ENCODE results near the gene PSPH. TPM values are rescaled to one million over a fixed set of nuclear protein-coding genes. Genes with fewer than 3 reads are reported as not detected.
"Not testable (repeated sequence)": the region's sequence is repeated elsewhere in the genome, so short reads cannot be mapped to it uniquely, and the experiment has no call there.

Gene PSPH
- total and polyA plus RNA-seq, 4 donors: 28.7 to 42.4 (median 36.5) TPM

GRCh38 chr7:56046721-56047445 lies 4.4 kb downstream of the PSPH start:
- peak overlapping the region; percentile 16 for H3K27ac ChIP-seq (ENCODE audit: low read depth, low read length)
- no peaks in the 10 kb centered on the region for H3K9me3 ChIP-seq (ENCODE audit: control insufficient read depth, insufficient read depth, low read length)
- WGBS (ENCODE audit: insufficient coverage): 43% methylated on average over 1 of the region's 5 CpGs
- H3K27me3 ChIP-seq (ENCODE audit: control insufficient read depth, insufficient read depth, low read length): no peaks in the 10 kb centered on the region
- H3K4me1 ChIP-seq (ENCODE audit: control insufficient read depth, insufficient read depth, low read length): peaks cover 8% of the 10 kb centered on the region
- DNase-seq (ENCODE audit: low read depth in 4 of 6, low spot score in 6 of 6): peak in 1 of 6 donors; percentile 22
- peaks cover 9% of the 10 kb centered on the region for H3K36me3 ChIP-seq (ENCODE audit: control insufficient read depth, insufficient read depth, low read length)
- H3K4me3 ChIP-seq (ENCODE audit: low read depth, low read length): no peak overlapping the region

- H3K4me3 ChIP-seq (ENCODE audit: low read depth, low read length); DNase-seq (ENCODE audit: low read depth in 4 of 6, low spot score in 6 of 6); H3K27me3 ChIP-seq (ENCODE audit: control insufficient read depth, insufficient read depth, low read length); H3K27ac ChIP-seq (ENCODE audit: low read depth, low read length); H3K9me3 ChIP-seq (ENCODE audit: control insufficient read depth, insufficient read depth, low read length); H3K4me1 ChIP-seq (ENCODE audit: control insufficient read depth, insufficient read depth, low read length): not testable (repeated sequence)
- peaks cover 14% of the 10 kb centered on the region for H3K36me3 ChIP-seq (ENCODE audit: control insufficient read depth, insufficient read depth, low read length)
- WGBS (ENCODE audit: insufficient coverage): no CpG with 5 or more reads among the region's 2 CpGs
Measured at GRCh38 chr7:56045758-56046157, 5.5 kb downstream of the PSPH start.

GRCh38 chr7:56040730-56041129 lies 10.5 kb downstream of the PSPH start:
- H3K4me3 ChIP-seq (ENCODE audit: low read depth, low read length): no peak overlapping the region
- WGBS (ENCODE audit: insufficient coverage): 88% methylated on average over 3 of the region's 3 CpGs

GRCh38 chr7:56033671-56034432 lies 17.4 kb downstream of the PSPH start:
- peak overlapping the region; percentile 57 for H3K27ac ChIP-seq (ENCODE audit: low read depth, low read length)
- peak in 4 of 6 donors; percentile 33 to 89 (median 72) for DNase-seq (ENCODE audit: low read depth in 4 of 6, low spot score in 6 of 6)
- WGBS (ENCODE audit: insufficient coverage): 2% methylated on average over 27 of the region's 27 CpGs

More at GRCh38 chr7:56040730-56041129, 10.5 kb downstream of the PSPH start:
- Histone ChIP-seq H3K4me1 (ENCODE audit: control insufficient read depth, insufficient read depth, low read length) (no peaks in the 10 kb centered on the region), H3K27me3 (ENCODE audit: control insufficient read depth, insufficient read depth, low read length) (no peaks in the 10 kb centered on the region), H3K36me3 (ENCODE audit: control insufficient read depth, insufficient read depth, low read length) (peaks cover 14% of the 10 kb centered on the region), H3K27ac (ENCODE audit: low read depth, low read length) (no peak overlapping the region), H3K9me3 (ENCODE audit: control insufficient read depth, insufficient read depth, low read length) (no peaks in the 10 kb centered on the region)
- DNase-seq (ENCODE audit: low read depth in 4 of 6, low spot score in 6 of 6): no peak

GRCh38 chr7:56032578-56032977 lies 18.7 kb downstream of the PSPH start:
- not testable (repeated sequence) for DNase-seq (ENCODE audit: low read depth in 4 of 6, low spot score in 6 of 6); H3K27me3 ChIP-seq (ENCODE audit: control insufficient read depth, insufficient read depth, low read length); H3K4me3 ChIP-seq (ENCODE audit: low read depth, low read length); H3K9me3 ChIP-seq (ENCODE audit: control insufficient read depth, insufficient read depth, low read length); H3K27ac ChIP-seq (ENCODE audit: low read depth, low read length)
- Histone ChIP-seq H3K4me1 (ENCODE audit: control insufficient read depth, insufficient read depth, low read length) (peaks cover 14% of the 10 kb centered on the region), H3K36me3 (ENCODE audit: control insufficient read depth, insufficient read depth, low read length) (peaks cover 25% of the 10 kb centered on the region)
- WGBS (ENCODE audit: insufficient coverage): 98% methylated on average over 6 of the region's 7 CpGs

More at GRCh38 chr7:56033671-56034432, 17.4 kb downstream of the PSPH start:
- Histone ChIP-seq H3K36me3 (ENCODE audit: control insufficient read depth, insufficient read depth, low read length) (peaks cover 21% of the 10 kb centered on the region), H3K4me1 (ENCODE audit: control insufficient read depth, insufficient read depth, low read length) (peaks cover 14% of the 10 kb centered on the region), H3K4me3 (ENCODE audit: low read depth, low read length) (peak overlapping the region; percentile 71), H3K9me3 (ENCODE audit: control insufficient read depth, insufficient read depth, low read length) (no peaks in the 10 kb centered on the region), H3K27me3 (ENCODE audit: control insufficient read depth, insufficient read depth, low read length) (no peaks in the 10 kb centered on the region)

GRCh38 chr7:56031556-56031955 lies 19.7 kb downstream of the PSPH start:
- peaks cover 14% of the 10 kb centered on the region for H3K4me1 ChIP-seq (ENCODE audit: control insufficient read depth, insufficient read depth, low read length)
- 82% methylated on average over 5 of the region's 8 CpGs for WGBS (ENCODE audit: insufficient coverage)
- not testable (repeated sequence) for H3K4me3 ChIP-seq (ENCODE audit: low read depth, low read length); DNase-seq (ENCODE audit: low read depth in 4 of 6, low spot score in 6 of 6); H3K27ac ChIP-seq (ENCODE audit: low read depth, low read length); H3K27me3 ChIP-seq (ENCODE audit: control insufficient read depth, insufficient read depth, low read length); H3K9me3 ChIP-seq (ENCODE audit: control insufficient read depth, insufficient read depth, low read length)
- peaks cover 32% of the 10 kb centered on the region for H3K36me3 ChIP-seq (ENCODE audit: control insufficient read depth, insufficient read depth, low read length)

GRCh38 chr7:56030340-56030739 lies 20.9 kb downstream of the PSPH start:
- Histone ChIP-seq H3K4me1 (ENCODE audit: control insufficient read depth, insufficient read depth, low read length) (peaks cover 14% of the 10 kb centered on the region), H3K27me3 (ENCODE audit: control insufficient read depth, insufficient read depth, low read length) (no peaks in the 10 kb centered on the region), H3K4me3 (ENCODE audit: low read depth, low read length) (no peak overlapping the region), H3K9me3 (ENCODE audit: control insufficient read depth, insufficient read depth, low read length) (no peaks in the 10 kb centered on the region), H3K27ac (ENCODE audit: low read depth, low read length) (no peak overlapping the region), H3K36me3 (ENCODE audit: control insufficient read depth, insufficient read depth, low read length) (peaks cover 36% of the 10 kb centered on the region)
- 97% methylated on average over 6 of the region's 8 CpGs for WGBS (ENCODE audit: insufficient coverage)
- no peak for DNase-seq (ENCODE audit: low read depth in 4 of 6, low spot score in 6 of 6)

GRCh38 chr7:56028942-56029630 lies 22.2 kb downstream of the PSPH start:
- 100% methylated on average over 5 of the region's 9 CpGs for WGBS (ENCODE audit: insufficient coverage)
- no peaks in the 10 kb centered on the region for H3K27me3 ChIP-seq (ENCODE audit: control insufficient read depth, insufficient read depth, low read length)
- H3K27ac ChIP-seq (ENCODE audit: low read depth, low read length): no peak overlapping the region
- no peaks in the 10 kb centered on the region for H3K9me3 ChIP-seq (ENCODE audit: control insufficient read depth, insufficient read depth, low read length)
- no peak for DNase-seq (ENCODE audit: low read depth in 4 of 6, low spot score in 6 of 6)
- H3K4me1 ChIP-seq (ENCODE audit: control insufficient read depth, insufficient read depth, low read length): peaks cover 8% of the 10 kb centered on the region
- peaks cover 41% of the 10 kb centered on the region for H3K36me3 ChIP-seq (ENCODE audit: control insufficient read depth, insufficient read depth, low read length)
- no peak overlapping the region for H3K4me3 ChIP-seq (ENCODE audit: low read depth, low read length)

- Histone ChIP-seq H3K9me3 (ENCODE audit: control insufficient read depth, insufficient read depth, low read length) (no peaks in the 10 kb centered on the region), H3K27ac (ENCODE audit: low read depth, low read length) (no peak overlapping the region), H3K27me3 (ENCODE audit: control insufficient read depth, insufficient read depth, low read length) (no peaks in the 10 kb centered on the region), H3K36me3 (ENCODE audit: control insufficient read depth, insufficient read depth, low read length) (peaks cover 50% of the 10 kb centered on the region), H3K4me1 (ENCODE audit: control insufficient read depth, insufficient read depth, low read length) (no peaks in the 10 kb centered on the region), H3K4me3 (ENCODE audit: low read depth, low read length) (no peak overlapping the region)
- 100% methylated on average over 1 of the region's 2 CpGs for WGBS (ENCODE audit: insufficient coverage)
- no peak for DNase-seq (ENCODE audit: low read depth in 4 of 6, low spot score in 6 of 6)
Measured at GRCh38 chr7:56026538-56026937, 24.7 kb downstream of the PSPH start.
